NT2/D1 (cell line): ENCODE results near the gene LONP2.

Experiments
- DNase-seq: peaks from one replicate; pipeline ENCODE4 v3.0.0-alpha.2; 2011; ENCODE audit warnings: low read depth, low spot score
- H3K27me3 ChIP-seq: 2 replicates; pipeline ENCODE4 v1.6.0; 2011; ENCODE audit warnings: mild to moderate bottlenecking; ENCODE audit not compliant: insufficient read length, insufficient read depth
- H3K36me3 ChIP-seq: 2 replicates; pipeline ENCODE4 v1.6.1; 2011; ENCODE audit warnings: mild to moderate bottlenecking, low read length, mixed read lengths; ENCODE audit not compliant: insufficient read depth, insufficient read length
- H3K4me1 ChIP-seq: 2 replicates; pipeline ENCODE4 v1.5.1; 2011; ENCODE audit not compliant: insufficient read depth, insufficient read length
- H3K4me3 ChIP-seq: 2 replicates; pipeline ENCODE4 v1.5.1; 2011; ENCODE audit warnings: low read depth; ENCODE audit not compliant: insufficient read length
- H3K9ac ChIP-seq: 2 replicates; pipeline ENCODE4 v1.6.0; 2011; ENCODE audit warnings: low read depth; ENCODE audit not compliant: insufficient read length
- H3K9me3 ChIP-seq: 2 replicates; pipeline ENCODE4 v1.5.1; 2011; ENCODE audit warnings: mild to moderate bottlenecking, low read length; ENCODE audit not compliant: insufficient read depth
- SUZ12 ChIP-seq: IDR thresholded peaks from 2 replicates; pipeline ENCODE4 v1.6.1; 2011; ENCODE audit not compliant: insufficient read length, insufficient read depth; ENCODE audit errors: extremely low read depth
- YY1 ChIP-seq: IDR thresholded peaks from 2 replicates; pipeline ENCODE4 v1.6.1; 2011; ENCODE audit not compliant: insufficient read length, insufficient read depth
- ZNF274 ChIP-seq: IDR thresholded peaks from 2 replicates; pipeline ENCODE4 v1.6.1; 2011; ENCODE audit warnings: mild to moderate bottlenecking, low read depth, low read length

The LONP2 gene

DNA sequence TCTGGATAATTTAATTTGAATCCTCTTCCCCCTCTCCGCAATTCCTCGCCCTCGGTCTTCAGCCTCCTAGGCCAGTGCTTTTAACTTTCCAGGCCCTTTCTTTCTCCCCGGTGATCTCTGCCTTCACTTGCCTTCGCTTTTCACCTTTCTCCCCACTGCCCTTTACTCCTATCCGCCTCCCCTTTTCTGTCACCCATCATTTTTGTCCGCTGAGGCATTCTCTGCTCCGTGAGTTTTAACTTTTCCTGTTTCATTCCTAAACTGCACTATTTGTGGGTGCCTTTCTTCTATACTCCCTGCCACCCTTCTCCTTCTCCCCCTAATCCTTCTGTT is 729 bp downstream of the LONP2 start:
- H3K4me1 ChIP-seq: no peaks in the 10 kb centered on the region
- H3K27me3 ChIP-seq: no peaks in the 10 kb centered on the region
- no peak for DNase-seq
- no peaks in the 10 kb centered on the region for H3K36me3 ChIP-seq
- TF ChIP-seq YY1 (no peak), SUZ12 (no peak), ZNF274 (no peak)
- peak overlapping the region; percentile 96 for H3K4me3 ChIP-seq
- no peaks in the 10 kb centered on the region for H3K9me3 ChIP-seq
- peak overlapping the region; percentile 96 for H3K9ac ChIP-seq

DNA sequence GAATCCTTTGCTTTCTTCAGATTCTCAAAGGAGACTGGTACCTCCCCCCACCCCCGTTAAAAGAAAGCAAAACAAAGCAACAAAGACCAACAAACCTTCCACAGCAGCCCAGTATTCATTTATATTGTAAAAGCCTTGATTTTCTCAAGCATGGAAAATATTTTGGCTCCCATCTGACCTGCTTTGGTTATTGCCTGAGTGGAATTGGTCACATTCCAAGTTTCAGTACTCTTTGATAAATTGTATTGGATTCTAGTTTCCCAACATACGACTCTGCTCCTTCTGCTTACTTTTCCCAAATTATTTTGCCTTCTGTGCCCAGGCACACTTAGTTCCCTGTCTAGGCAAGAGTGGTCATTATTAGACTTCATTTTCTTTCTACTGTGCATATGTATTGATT is 2.0 kb downstream of the LONP2 start:
- H3K36me3 ChIP-seq: no peaks in the 10 kb centered on the region
- no peaks in the 10 kb centered on the region for H3K4me1 ChIP-seq
- no peaks in the 10 kb centered on the region for H3K9me3 ChIP-seq
- no peak overlapping the region for H3K4me3 ChIP-seq
- H3K27me3 ChIP-seq: no peaks in the 10 kb centered on the region
- H3K9ac ChIP-seq: peak overlapping the region; percentile 32
- DNase-seq: no peak
- TF ChIP-seq YY1 (no peak), SUZ12 (no peak), ZNF274 (no peak)

DNA sequence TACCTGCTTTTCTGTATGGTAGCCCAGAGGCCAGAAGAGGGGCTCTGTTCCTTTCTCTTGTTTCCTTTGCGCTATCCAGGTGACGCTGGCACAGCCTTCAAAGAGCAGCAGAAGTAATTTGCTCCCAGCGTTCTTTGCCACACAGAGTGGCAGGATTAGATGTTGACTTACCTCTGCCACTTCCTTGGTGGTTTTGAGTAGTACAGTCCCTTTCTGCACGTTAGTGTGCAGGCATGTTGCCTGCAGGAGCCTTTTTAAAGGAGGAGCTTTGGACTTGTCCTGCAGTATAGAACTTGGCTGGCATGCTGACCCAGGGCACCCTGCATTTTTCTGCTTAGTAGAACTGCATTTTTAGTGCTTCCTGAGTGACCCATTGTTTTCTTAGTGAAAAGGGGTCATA is 3.2 kb downstream of the LONP2 start, which contains the start of gene ABCC11:
Gene ABCC11 (minus strand): TSS at position 229 of the 400 bp plus-strand sequence. CDS start 15,618 bp downstream, outside the sequence.
- H3K9ac ChIP-seq: no peak within 1 kb of the TSS
- H3K9me3 ChIP-seq: no peaks in the 10 kb centered on the region
- no peaks in the 10 kb centered on the region for H3K4me1 ChIP-seq
- H3K27me3 ChIP-seq: no peaks in the 10 kb centered on the region
- H3K4me3 ChIP-seq: no peak within 1 kb of the TSS
- no peak for DNase-seq
- TF ChIP-seq ZNF274: no peak
- TF ChIP-seq SUZ12: no peak
- TF ChIP-seq YY1: no peak
- H3K36me3 ChIP-seq: peaks cover 4% of the 10 kb centered on the region

DNA sequence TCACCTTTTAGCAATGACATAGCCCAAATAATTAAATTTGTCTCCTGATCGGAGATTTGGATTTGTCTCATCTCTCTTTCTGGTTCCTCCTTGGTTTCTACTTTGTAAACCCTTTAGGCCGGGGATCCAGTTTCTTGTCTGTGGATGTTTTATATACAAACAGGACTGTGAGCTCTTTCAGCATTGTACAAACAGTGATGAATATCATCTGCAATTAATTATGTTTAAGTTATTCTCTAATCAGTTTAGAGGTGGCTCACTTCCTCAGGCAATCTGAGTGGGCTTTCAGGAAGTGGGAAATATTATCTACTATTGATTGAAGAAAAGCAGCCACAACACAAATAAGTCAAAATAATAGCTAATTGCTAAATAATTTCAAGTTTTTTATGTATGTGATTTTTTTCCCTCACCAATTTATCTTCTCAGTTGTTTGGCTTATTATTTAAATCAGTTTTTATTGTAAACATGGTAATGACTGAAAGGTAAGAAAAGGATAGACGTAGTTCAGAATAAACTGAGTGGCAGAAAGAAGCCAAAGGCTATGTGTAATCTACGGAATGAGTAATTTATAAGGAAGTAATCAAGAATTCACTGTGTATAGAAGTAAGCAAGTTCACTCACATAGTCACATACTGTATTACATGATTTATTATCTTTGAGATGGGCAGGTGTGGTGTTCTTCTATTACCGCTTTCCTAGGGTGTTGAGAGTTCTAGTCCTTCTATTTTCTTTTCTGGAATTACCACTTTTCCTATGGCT is 6.6 kb downstream of the LONP2 start:
- Histone ChIP-seq H3K9ac (no peak overlapping the region), H3K36me3 (peaks cover 31% of the 10 kb centered on the region), H3K4me1 (no peaks in the 10 kb centered on the region), H3K27me3 (no peaks in the 10 kb centered on the region), H3K9me3 (no peaks in the 10 kb centered on the region), H3K4me3 (no peak overlapping the region)
- DNase-seq: no peak
- TF ChIP-seq ZNF274 (no peak), YY1 (no peak), SUZ12 (no peak)

DNA sequence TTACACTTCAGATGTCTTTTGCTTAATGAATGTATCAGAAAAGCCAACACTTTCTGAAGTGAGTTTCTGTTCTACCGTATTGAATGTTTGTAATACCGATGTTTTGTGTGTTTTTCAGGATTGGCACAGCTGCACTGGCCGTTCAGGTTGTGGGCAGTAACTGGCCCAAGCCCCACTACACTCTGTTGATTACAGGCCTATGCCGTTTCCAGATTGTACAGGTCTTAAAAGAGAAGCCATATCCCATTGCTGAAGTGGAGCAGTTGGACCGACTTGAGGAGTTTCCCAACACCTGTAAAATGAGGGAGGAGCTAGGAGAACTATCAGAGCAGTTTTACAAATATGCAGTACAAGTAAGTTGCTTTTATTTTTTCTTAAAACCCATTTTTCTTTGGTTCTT is 7.9 kb downstream of the LONP2 start:
- Histone ChIP-seq H3K36me3 (peaks cover 38% of the 10 kb centered on the region), H3K9me3 (no peaks in the 10 kb centered on the region), H3K4me3 (no peak overlapping the region), H3K9ac (no peak overlapping the region), H3K27me3 (no peaks in the 10 kb centered on the region), H3K4me1 (no peaks in the 10 kb centered on the region)
- TF ChIP-seq YY1 (no peak), ZNF274 (no peak), SUZ12 (no peak)
- DNase-seq: no peak

DNA sequence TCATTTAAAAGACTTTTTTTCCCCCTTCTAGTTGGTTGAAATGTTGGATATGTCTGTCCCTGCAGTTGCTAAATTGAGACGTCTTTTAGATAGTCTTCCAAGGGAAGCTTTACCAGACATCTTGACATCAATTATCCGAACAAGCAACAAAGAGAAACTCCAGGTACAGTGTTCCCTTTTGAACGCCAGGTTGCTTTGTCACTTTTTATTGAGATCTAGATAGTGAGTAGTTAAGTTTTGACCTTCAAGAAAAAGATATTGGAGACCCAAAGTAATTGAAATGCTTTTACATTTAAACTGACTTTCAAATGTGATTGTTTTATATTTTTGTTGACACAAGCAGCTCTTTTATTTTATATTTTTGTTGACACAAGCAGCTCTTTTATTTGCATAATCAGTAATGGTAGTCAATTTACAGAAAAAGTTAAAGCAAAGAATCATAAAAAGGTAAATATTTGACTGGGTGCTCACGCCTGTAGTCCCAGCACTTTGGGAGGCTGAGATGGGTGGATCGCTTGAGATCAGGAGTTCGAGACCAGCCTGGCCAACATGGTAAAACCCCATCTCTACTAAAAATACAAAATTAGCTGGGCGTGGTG is 12.6 kb downstream of the LONP2 start:
- Histone ChIP-seq H3K36me3 (peaks cover 71% of the 10 kb centered on the region), H3K4me3 (no peak overlapping the region), H3K27me3 (no peaks in the 10 kb centered on the region), H3K4me1 (no peaks in the 10 kb centered on the region), H3K9me3 (no peaks in the 10 kb centered on the region), H3K9ac (no peak overlapping the region)
- TF ChIP-seq SUZ12 (no peak), YY1 (no peak), ZNF274 (no peak)
- DNase-seq: no peak

DNA sequence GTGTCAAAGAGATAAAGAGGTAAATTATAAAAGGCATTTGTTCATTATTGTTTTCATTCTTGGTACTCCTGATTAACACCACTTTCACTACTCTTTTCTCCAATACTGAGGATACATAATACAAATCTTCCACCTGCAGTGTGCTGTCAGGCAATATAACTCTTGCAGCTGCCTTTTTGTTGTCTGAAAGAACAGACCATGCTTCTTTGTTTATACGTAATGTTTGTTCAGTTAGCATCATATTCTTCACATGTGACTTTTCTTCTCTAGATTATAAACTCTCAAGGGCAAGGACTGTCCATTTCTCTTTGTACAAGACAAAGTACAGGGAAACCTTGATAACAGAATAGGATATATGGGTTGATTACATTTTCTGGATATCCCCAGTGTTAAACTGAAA is 17.5 kb downstream of the LONP2 start:
- DNase-seq: no peak
- TF ChIP-seq ZNF274 (no peak), SUZ12 (no peak), YY1 (no peak)
- no peaks in the 10 kb centered on the region for H3K4me1 ChIP-seq
- H3K36me3 ChIP-seq: peaks cover 63% of the 10 kb centered on the region
- H3K27me3 ChIP-seq: no peaks in the 10 kb centered on the region
- no peaks in the 10 kb centered on the region for H3K9me3 ChIP-seq
- H3K4me3 ChIP-seq: no peak overlapping the region
- no peak overlapping the region for H3K9ac ChIP-seq
